Medulla oblongata (tissue), 1 donor: ENCODE measurements around the gene CCDC148.
"Not testable (repeated sequence)": the region's sequence is repeated elsewhere in the genome, so short reads cannot be mapped to it uniquely, and the experiment has no call there.

Experiments used
- DNase-seq: peaks from one replicate; pipeline ENCODE4 v3.0.0-alpha.2; 2015; ENCODE audit errors: extremely low spot score

CCDC148 gene

DNA sequence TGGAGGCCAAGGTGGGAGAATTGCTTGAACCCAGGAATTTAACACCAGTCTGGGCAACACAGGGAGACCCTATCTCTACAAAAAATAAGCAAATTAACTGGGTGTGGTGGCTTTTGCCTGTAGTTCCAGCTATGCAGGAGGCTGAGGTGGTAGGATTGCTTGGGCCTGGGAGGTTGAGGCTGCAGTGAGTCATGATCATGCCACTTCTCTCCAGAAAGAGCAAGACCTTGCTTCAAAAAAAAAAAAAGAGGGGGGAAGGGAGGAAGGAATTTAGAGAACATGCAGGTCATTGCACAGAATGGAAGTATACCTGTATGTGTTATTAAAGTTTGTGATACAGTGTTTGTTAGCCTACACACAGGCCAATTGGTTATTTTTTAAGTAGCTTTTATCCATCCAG lies 26.0 kb upstream of the CCDC148 start:
- DNase-seq = no peak

DNA sequence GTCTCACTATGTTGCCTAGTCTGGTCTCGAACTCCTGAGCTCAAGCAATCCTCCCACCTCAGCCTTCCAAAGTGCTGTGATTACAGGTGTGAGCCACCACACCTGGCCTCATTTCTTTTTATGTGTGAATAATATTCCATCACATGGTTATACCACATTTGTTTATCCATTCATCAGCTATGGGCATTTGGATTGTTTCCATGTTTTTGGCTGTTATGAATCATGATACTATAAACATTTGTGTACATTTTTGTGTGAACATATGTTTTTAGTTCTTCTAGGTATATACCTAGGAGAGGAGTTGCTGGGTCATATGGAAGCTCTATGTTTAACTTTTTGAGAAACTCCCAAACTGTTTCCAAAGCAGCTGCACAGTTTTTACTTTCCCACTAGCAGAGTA lies 24.6 kb upstream of the CCDC148 start:
- no peak for DNase-seq

DNA sequence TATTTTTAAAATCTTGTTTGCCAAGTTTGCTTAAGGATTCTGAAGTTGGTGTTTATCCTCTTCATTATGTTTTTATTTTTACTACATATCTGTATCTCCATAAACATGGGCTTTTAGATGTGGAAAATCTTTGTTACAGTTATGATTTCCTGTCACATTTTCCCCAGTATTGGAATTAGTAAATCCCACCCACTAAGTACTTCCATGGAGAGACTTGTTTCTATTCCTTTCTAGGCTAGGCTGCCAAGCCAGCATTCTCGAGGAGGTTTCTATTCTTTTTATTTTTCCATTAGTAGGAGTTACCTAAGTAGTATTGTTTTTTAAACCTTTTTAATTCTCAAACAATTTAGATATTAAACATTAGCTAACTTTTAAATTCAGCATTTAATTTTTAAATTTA lies 22.3 kb upstream of the CCDC148 start:
- DNase-seq = no peak

DNA sequence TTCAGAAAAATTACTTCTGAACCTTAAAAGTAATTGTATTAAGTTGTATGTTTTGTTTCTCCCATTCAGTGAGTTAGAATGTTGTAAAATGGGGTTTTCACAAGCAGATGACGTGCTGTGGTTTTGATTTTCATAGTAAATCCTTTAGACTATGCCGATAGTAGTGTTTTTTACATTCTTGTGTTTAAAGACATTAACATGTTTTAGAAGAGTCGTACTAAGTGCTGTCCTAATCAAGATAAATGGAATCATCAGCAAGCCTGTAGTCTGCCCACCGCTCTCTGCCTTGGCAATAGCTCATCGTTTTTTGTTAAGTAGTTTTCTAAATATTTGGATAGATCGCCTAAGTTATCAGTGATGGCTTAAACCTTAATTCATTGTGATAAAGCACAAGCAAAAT lies 21.7 kb upstream of the CCDC148 start:
- DNase-seq = no peak

DNA sequence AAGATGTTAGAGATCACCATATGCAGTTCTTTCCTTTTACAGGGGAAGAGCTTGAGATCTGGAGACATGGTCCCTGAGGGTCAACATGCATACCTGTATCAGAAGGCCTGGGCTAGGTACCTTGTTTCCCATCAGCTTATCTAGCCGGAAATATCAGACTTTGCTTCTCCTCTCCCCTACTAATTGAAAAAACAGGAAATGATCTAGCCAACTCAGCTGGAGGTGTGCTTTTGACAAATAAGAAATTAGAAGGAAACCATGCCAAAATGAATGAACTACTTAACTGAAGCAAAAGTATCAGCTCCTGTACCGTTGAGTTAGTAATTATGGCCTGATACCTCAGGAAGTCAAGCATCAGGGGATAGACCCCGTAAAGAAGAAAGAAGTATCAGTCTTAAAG lies 20.6 kb upstream of the CCDC148 start:
- no peak for DNase-seq

DNA sequence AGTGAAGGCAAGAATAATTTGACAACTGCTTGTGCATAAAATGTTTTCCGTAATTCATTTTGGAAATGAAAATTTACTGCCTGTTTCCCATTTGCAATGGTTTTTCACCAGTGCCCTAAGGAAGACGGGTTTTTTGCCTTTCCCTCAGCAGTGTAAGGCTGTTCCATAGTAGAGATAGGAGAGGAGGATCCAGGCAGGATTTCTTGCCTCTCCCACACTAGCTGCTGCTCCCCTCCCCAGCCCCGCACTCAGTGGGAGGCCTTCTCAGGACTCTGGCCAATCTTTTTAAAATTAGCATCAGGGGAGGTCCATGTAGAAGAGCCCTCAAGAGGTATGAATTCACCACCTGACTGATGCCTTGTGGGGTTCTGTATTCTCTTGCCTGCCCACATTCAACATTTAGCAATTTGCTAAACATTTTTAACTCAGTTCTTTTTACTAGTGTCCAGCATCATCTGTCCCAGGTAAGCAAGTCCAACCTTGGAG lies 18.0 kb upstream of the CCDC148 start:
- not testable (repeated sequence) for DNase-seq

DNA sequence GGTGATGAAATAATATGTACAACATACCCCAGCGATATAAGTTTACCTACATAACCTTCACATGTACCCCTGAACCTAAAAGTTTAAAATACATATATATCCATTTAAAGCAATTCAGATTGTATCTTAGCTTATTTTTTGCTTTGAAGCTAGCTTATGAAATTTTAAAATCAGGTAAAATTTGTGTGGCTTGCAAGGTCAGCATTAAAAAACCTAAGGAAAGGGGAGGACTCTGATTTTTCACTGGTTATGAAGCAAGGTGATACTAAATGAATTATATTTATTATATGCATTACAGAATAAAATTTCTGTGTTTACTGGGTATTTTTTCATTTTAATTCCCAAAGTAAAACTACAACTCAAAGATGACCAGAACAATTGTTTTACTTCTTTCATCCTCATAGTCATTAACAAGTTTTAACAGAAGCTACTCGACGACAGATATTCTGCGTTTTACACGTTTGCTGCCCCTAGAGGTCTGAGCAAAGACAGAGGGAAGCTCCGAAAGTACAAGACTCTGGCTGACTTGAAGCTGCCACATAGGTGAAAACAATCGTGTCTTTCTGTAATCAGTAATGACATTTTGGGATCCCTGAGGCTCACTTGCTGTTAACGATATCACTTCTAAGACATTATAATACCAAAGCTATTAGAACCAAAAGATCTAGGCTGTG lies 17.3 kb upstream of the CCDC148 start:
- no peak for DNase-seq

DNA sequence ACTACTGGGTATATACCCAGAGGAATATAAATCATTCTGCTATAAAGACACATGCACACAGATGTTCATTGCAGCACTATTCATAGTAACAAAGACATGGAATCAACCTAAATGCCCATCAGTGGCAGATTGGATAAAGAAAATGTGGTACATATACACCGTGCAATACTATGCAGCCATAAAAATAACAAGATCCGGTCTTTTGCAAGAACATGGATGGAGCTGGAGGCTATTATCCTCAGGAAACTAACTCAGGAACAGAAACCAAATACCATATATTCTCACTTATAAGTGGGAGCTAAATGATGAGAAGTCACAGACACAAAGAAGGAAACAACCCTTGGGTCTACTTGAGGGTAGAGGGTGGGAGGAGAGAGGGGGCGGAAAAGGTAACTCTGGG lies 16.7 kb upstream of the CCDC148 start:
- not testable (repeated sequence) for DNase-seq

DNA sequence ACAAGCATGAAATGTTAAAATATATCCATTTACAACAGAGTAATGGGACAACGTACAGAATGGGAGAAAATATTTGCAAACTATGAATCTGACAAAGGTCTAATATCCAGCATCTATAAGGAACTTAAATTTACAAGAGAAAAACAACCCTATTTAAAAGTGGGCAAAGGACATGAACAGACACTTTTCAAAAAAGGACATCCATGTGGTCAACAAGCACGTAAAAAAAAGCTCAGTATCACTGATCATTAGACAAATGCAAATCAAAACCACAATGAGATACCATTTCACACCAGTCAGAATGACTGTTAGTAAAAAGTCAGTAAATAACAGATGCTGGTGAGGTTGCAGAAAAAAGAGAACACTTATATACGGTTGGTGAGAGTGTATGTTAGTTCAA lies 16.3 kb upstream of the CCDC148 start:
- DNase-seq = not testable (repeated sequence)

DNA sequence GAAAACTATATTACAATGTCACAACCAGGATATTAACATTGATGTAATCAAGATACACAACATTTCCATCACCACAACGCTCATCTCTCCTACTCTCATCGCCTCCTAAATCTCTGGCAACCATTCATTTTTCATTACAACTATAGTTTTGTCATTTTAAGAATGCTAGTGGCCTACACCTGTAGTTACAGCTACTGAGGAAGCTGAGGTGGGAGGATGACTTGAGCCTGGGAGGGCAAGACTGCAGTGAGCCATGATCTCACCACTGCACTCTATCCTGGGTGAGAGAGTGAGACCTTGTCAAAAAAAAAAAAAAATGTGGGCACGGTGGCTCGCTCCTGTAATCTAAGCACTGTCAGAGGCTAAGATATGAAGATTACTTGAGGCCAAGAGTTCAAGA lies 10.7 kb upstream of the CCDC148 start:
- DNase-seq = no peak

DNA sequence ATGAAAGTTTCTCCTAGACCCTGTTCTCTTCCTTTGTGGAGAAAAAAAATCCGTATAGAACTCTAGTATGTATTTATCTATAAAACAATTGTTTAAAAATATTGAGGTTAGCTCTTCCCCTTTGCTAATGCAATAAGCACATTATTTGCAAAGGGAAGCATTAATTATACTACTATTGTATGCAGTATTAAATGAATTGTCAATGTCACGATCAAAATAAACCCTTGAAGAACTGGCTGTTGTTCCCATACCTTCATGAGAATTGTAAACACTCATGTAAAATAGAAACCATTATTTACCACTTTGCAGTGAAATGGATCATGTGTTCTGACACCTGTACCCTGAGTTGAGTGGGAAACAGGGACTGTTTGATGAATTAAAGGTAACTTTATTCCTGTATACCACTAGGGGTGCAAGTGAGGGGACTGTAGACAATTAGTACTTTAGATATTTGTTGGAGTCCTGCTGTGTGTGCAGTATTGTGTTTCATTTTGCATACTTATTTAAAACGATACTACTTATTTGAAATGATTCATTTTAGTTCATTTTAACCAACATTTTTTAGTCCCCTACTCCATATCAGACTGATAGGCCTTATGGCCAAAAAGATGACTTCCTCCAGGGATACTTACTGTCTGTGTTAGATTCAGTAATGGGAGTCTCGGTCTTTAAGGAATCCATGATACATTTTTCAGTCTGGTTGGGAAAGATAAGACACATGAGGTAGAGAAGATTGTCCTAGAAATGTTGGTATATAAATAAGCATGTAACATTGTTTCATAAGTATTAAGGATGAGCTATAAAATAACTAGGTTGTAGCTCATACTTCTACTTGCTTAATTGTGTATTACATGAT lies 8.1 kb upstream of the CCDC148 start:
- DNase-seq = no peak

DNA sequence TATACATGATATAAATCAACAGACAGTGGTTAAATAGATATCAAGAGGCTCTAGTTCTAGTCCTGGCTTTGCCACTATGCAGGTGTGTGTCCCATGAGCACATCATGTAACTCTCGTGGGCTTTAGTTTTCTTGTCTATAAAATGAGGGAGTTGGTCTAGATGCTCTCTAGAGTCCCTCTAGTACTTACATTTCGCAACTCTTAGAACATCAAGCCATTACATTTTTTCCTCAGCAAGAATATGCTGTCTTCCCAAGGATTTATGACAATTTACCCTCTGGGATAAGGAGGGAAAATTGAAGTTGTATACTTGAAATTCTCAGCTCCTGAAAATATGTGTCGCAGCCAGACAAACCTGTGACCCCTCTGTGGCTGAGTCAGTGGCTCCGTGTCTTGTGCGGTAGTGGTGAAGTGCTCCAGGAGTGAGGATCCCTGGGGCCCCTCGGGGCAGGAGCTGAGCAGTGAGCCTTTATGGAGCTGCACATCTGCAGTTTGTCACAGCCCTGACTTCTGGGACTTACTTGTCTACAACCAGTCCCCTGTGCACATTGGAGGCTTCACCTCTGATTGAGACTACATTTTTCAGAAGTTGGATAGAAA lies 7.0 kb upstream of the CCDC148 start:
- no peak for DNase-seq

DNA sequence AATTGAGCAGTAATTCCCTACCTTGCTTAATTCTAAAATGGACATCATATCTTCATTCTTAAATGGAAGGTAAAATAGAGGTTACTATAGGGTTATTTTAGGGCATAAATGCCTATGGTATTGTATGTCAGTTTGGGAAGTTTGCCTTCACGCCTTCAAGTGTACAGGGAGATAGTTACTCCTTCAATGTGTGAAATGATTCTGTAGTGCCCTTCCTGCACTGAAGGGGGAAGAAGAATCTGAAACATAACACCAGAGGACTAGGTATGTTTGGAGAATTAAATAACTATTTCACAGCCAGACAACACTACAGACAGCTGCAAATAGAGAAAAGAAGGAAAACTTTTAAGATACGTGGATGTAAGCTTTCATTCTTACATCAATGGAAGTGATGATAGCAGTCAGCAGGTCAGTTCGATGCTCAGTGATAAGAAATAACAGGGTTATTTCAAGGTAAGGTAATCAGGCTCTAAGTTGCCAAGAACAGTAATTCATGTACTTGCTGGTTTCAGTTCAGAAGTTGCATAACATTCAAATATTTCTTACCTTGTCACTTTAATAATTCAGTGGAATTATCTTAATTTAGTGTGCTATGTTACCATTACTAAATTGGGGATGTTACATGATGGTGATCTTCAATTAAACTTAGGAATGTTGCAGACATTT lies 4.2 kb upstream of the CCDC148 start:
- peak; percentile 49 for DNase-seq

DNA sequence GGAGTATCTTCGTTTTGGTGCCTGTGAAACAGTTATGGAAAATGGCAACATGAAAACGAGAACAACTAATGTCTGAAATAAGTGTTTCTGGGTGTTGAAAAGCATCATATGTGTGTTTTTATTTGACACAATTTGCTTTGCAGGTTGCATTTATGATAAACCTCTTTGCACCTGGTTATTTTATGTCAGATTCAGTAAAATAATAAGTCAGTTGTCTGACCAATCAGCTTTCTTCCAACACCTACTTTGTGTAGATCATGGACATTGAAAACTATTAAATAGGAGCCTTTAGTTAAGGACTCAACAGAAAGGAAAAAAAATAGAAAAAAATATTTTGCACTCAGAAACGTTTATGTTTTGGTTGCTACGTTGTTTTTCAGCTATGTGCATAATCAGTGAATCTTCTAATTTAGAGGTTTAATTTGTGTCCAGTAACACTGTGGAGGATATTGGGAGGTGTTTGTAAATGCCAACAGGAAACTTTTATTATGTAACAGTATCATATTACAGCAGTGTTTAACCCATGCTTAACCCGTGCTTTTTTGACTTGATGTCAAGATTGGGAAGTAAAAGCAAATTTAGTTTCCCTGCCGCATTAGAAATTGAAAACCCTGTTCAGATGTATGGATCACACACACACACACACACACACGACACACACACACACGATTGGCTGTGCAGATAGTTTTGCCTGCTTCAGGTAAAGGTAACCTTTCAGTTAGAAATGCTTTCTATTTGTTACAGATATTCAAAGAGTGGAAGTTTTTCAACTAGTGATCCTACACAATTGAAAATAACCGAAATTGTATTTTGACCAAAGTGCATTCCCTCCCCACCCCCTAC lies 2.8 kb upstream of the CCDC148 start:
- no peak for DNase-seq

DNA sequence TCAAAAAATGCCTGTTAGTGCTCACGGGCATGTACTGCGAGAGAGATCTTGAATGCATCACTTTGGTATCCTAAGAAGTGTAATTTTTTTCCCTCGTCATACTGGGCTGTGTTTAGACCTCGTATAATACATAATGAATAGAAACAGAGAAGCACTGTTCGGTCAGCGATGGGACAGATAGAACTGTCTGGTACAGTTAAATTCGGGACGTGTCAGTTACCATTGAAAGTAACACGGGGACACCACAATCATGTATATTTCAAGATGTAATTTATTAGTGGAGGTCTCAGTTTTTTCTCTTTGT lies 2.0 kb upstream of the CCDC148 start:
- DNase-seq = peak; percentile 88

DNA sequence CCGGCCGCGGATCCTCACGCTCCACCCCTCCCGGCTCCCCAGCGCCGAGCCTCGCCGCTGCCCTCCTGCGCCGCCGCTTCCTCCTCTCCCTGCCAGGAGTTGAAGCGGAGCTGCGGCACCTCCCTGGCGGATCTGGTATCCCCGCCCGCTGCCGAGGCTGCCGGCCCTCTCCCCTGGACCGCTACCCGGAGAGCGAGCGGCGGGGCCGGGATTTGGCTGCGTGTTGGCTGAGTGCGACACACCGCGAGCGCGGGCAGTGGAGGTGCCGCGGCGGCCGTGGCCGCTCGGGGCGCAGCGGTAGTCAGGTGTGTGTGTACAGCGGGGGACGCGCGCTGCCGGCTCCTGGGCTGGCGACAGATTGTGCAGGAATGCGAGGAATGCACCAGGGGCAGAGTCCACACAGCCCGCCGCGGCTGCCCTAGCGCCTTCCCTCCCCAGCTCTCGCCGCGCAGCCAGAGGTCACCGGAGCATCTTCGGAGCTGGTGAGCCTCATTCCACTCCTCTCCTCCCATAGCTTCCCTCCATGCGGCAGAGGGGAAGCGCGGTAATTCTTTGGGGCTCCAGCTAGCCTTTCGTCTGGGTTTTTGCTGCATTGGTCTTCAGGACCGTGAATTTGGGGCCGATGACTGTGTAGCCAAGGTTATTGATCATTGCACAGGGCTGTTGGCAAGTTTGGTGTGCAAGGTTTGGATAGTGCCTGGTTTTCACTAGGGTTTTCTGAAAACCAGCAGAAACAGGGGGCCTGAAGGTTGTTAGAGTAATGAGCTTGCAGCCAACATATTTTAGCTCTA lies 1.5 kb upstream of the CCDC148 start:
- peak; percentile 59 for DNase-seq

DNA sequence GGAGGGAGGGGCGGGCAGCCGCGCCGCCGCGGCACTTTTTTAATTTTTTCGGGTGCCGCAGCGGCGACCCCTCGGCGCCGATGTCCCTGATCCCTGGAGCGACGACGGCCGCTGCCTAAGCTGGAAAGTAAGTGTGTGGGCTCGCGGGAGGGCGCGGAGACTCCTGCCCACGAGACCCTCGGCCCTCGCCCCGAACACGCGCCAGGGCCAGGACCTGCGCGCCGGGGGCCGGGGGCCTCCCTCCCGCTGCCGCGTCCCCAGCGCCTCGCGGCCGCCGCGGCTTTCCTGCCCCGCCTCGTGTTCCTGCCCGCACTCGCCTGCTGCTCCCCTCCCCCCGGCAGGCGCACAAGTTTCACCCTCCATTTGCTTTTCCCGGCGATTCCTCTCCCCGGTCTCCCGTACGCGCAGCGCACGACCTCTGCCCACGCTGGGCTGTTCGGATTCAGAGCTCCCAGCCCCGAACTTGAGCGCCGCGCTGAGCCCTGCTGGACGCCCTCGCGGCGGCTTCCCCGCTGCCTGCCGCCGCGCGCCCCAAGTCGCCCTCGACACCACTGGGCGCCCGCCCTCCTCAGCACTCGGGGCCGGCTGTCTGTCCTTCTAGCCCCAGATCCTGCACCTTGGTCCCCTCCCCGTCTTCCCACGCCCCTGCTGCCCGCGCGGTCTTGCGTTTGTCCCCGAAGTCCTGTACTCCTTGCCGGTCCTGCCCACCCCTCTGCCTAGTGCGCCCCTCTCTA lies 706 bp upstream of the CCDC148 start:
- DNase-seq = peak; percentile 41

DNA sequence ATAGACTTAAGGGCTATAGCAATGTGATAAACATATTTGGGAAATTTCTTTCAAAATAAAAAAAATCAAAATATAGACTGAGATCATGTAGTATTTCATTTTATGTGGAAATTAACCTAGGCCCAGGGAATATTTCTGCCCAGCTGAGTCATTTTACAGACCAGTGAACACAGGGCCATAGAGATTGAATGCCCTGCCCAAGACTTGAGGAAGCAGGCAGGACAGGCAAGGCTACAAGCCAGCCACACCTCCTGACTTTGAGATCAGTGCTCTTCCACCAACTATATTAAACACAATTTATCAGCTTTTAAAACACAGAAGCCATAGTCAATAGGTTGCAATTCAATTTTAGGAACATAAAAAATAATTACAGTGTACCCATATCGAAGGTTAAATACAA lies 12.9 kb downstream of the CCDC148 start:
- no peak for DNase-seq

DNA sequence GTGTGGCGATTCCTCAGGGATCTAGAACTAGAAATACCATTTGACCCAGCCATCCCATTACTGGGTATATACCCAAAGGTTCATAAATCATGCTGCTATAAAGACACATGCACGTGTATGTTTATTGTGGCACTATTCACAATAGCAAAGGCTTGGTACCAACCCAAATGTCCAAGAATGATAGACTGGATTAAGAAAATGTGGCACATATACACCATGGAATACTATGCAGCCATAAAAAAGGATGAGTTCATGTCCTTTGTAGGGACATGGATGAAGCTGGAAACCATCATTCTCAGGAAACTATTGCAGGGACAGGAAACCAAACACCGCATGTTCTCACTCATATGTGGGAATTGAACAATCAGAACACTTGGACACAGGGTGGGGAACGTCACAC lies 17.5 kb downstream of the CCDC148 start:
- DNase-seq = not testable (repeated sequence)

DNA sequence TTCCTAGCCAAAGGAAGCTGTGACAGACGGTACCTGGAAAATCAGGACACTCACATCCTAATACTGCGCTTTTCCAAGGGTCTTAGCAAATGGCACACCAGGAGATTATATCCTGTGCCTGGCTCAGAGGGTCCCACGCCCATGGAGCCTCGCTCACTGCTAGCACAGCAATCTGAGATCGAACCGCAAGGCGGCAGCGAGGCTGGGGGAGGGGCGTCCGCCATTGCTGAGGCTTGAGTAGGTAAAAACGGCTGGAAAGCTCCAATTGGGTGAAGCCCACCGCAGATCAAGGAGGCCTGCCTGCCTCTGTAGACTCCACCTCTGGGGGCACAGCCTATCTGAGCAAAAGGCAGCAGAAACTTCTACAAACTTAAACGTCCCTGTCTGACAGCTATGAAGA lies 22.8 kb downstream of the CCDC148 start:
- DNase-seq = not testable (repeated sequence)
